Activated CD8-positive, alpha-beta memory T cell treated with anti-CD3 and anti-CD28 coated beads for 24 hours (primary cell): ENCODE data around the gene KCNN1.

Experiments used
- DNase-seq: peaks from one replicate; pipeline ENCODE4 v3.0.0-alpha.2; 2020

KCNN1 gene

GRCh38 chr19:17947815-17948513, 18.9 kb upstream of the KCNN1 start:
- peak; percentile 96 for DNase-seq

GRCh38 chr19:17948514-17948900, 18.4 kb upstream of the KCNN1 start:
- no peak for DNase-seq

DNA sequence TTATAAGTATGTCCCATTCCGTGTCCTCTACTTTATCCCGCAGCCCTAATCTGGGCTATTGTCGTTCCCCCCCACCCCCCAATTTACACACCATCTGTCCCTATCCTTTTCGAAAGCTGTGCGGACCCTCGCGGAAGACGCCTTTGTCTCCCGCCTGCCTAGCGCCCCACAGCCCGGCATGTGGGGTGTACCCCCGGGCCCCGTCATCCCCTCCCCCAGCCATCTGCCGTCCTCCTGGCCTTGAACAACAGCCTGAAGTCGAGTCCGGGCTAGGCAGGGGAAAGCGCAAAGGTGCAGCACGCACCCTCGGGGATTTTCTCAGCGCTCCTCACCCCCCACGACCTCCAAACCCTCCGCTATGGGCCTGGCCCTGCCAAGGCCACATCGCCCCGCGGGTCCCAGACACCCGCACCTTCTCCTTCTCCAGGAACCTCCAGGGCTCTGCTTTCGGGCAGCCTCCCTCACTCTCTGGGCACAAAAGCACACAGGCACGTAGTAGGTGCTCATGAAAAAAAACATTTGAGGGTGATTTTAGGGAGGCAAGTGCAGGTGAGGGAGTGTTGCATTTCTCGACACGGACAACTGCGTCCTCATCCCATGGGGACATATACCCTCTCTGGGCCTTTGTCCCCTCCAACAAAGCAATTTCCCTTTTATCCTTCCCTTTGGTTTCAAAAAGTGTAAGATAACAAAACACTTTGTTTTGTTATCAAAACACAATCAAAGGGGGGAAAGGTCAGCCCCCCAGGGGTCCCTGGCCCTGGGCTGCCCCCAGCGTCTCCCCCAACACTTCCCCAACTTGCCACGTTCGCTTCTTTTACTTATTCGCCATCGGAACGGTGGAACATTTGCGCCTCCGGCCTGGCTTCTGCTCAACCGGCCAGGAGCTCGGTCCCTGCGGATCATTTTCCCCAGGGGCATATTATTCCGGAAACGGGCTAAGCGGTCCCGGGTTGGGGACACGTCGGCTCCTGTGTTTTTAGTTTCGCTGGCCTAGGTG, 17.7 kb upstream of the KCNN1 start:
- DNase-seq: no peak

DNA sequence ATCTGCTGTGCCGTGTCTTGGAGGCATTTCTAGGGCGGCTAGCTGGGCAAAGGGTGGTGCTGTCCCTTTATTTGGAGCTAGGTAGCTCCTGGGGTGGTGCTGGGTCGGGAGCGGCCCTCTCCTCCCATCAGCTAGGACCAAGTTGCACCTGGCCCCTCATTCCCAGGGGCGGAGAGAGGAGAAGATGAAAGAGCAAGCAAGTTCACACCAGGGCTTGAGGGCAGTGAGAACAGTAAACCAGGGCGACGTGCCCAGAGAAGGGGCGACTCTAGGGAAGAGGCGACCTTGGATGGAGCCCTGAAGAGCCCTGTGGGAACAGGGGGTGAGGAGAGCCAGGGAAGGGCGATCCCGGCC, 17.0 kb upstream of the KCNN1 start:
- DNase-seq: no peak

- DNase-seq: no peak
Observed at GRCh38 chr19:17950310-17951156, 16.4 kb upstream of the KCNN1 start.

GRCh38 chr19:17951157-17951989, 15.5 kb upstream of the KCNN1 start:
- no peak for DNase-seq

GRCh38 chr19:17951990-17952976, 14.6 kb upstream of the KCNN1 start:
- no peak for DNase-seq

- DNase-seq: no peak
Observed at GRCh38 chr19:17953316-17953801, 13.5 kb upstream of the KCNN1 start.

GRCh38 chr19:17953869-17954268, 13.0 kb upstream of the KCNN1 start:
- no peak for DNase-seq

DNA sequence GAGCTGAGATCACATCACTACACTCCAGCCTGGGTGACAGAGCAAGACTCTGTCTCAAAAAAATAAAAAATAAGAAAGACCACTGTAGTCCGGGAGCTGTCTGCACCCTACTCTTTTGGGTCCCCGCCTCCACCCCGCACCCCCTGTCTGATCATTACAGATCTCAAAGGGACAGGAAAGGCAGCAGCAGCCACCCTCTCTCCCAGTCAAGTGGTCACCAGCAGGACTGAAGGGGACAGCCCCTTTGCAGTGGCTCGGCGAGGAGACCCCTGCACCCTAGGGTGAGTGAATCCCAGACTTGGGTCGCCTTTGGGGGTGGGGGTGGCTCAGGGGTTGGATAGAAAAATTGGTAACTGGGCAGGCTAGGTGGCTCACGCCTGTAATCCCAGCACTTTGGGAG, 12.5 kb upstream of the KCNN1 start:
- DNase-seq: no peak

DNA sequence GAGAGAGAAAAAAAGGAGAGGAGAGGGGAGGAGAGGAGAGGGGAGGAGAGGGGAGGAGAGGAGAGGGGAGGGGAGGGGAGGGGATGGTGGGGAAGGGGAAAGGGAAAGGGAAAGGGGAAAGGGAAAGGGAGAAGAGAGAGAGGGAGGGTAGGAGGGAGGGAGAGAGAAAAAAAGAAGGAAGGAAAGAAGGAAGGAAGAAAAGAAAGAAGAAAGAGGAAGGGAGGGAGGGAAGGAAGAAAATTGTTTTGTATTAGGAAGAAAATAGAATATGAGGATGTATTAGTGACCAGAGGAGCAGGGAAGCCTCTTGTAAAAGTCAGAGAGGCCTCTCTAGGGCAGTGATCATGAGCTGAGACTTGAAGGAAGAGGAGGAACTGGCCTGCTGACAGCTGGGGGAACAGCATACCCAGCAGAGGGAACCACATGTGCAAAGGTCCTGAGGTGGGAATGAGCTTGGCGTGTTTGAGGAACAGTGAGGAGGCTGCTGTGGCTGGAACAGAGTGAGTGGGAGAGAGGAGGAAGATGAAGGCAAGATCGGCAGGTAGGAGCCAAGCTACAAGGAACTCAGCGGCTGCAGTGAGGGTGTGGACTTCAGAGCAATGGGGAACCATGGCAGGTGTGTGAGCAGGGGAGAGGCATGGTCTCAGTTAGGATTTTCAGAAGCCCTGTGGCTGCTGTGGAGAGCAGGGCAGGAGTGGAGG, 9.6 kb upstream of the KCNN1 start:
- DNase-seq: no peak

DNA sequence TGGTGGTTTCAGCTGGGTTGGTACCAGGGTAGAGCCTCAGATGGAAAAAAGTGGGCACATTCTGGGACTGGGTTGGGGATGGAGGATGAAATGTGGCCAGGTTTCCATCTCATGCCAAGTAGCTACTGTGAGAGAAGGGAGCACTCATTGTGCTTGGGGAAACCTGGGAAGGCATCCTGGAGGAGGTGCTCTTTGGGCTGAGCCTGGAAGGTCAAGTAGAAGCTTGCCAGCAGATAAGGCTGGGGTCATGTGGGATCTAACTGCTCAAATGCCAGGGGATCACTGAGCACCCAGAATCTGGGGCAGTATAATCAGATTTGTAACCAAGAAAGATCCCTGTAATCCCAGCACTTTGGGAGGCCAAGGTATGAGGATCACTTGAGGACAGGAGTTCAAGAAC, 9.0 kb upstream of the KCNN1 start:
- DNase-seq: no peak

DNA sequence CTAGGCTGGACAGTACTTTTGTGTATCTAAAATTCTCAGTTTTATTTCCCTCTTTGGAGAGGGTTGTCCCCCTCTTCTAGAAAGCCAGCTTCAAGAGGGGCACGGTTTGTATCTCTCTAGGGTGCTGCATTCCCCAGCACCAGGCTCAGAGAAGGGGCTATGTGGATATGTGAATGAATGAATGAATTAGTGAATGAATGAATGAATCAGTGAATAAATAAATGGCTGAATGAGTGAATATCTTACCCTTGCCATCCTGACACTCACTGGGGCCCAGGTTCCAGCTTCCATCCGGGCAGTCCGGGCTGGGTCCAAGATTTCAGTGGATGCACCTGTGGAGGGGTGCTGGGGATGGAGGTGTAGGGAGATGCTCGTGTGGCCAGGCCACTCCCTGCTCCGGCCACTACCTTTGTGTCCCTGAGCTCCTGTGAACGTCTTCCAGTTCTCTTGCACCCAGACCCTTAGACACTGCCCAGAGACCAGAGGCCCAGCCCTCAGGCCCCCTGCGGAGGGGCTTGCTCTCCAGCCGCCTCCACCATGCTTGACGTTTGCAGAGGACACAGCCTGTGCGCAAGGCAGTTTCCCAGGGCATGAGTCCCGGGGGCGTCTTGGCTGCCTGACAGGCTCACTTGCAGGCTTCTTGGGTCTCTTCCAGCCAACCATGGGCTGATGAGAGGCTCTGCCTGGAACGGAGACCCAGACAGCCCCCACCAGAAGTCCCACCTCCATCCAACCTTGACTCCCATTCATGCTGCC, 2.8 kb upstream of the KCNN1 start:
- no peak for DNase-seq

DNA sequence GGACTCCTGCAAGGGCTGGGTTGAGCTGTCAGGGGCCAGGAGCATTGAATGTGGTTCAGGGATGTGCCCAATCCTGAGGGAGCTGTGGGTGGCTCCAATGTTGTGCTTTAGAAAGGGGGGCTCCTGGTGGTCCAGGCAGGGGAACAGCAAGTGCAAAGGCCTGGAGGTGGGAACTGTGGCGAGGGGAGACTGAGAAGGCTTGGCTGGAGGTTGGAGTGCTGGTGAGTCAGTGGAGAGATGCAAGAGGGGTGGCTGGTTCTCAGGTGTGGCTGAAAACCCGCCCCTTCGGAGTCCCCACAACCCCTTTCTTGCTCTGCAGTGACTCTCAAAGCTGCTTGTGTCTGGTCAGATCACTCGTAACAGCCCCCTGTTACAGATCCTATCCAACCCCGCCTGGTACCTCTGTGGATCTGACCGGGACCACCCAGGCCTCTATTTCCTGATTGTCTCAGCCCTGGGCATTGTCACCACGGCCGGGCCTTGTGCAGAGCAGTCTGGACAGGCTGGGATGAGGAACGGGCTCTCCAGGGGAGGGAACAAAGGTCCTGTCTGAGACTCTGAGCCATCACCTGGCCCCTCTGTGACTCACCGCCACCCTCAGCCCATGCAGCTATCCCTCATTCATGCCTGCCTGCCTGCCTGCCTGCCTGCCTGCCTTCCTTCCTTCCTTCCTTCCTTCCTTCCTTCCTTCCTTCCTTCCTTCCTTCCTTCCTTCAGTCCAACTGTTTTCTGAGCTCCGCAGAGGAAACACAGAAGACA, 1.4 kb upstream of the KCNN1 start:
- DNase-seq: no peak

GRCh38 chr19:17966129-17966483, 801 bp upstream of the KCNN1 start:
- no peak for DNase-seq

GRCh38 chr19:17967257-17968051, 547 bp downstream of the KCNN1 start:
- no peak for DNase-seq

- DNase-seq: no peak
Observed at GRCh38 chr19:17968362-17968761, 1.5 kb downstream of the KCNN1 start.
